Activated T-helper 17 cell treated with anti-CD3 and anti-CD28 coated beads, Interleukin-2, amount 50 U/mL, for 72 hours (primary cell): Measurements from ENCODE around the gene RIC3. TPM values are rescaled to one million over a fixed set of nuclear protein-coding genes. Genes with fewer than 3 reads are reported as not detected.
"Not testable (repeated sequence)": the region's sequence is repeated elsewhere in the genome, so short reads cannot be mapped to it uniquely, and the experiment has no call there.

Experiments
- ATAC-seq: fragments of 150-1000 bp; cut with Tn5 transposase; replicated peaks from 2 replicates; pipeline ENCODE4 v1.10.0; 2021; ENCODE audit warnings: mild to moderate bottlenecking, moderate library complexity
- H3K27ac Mint-ChIP-seq: one replicate; pipeline ENCODE4 v1.8.0; 2022; ENCODE audit warnings: mixed read lengths
- H3K27me3 Mint-ChIP-seq: one replicate; pipeline ENCODE4 v1.8.0; 2022; ENCODE audit warnings: mixed read lengths
- H3K36me3 Mint-ChIP-seq: one replicate; pipeline ENCODE4 v1.8.0; 2022; ENCODE audit warnings: low read depth, mild to moderate bottlenecking, mixed read lengths
- H3K4me1 Mint-ChIP-seq: one replicate; pipeline ENCODE4 v1.8.0; 2022; ENCODE audit warnings: mixed read lengths
- H3K4me3 Mint-ChIP-seq: one replicate; pipeline ENCODE4 v1.8.0; 2022; ENCODE audit warnings: mild to moderate bottlenecking, mixed read lengths
- H3K9me3 Mint-ChIP-seq: one replicate; pipeline ENCODE4 v1.8.0; 2022; ENCODE audit warnings: mixed read lengths
- total RNA-seq, 2 donors: library from RNA; stranded (reverse); gene quantifications; one replicate each; pipeline ENCODE4 v1.2.3, GENCODE V29; 2022

The RIC3 gene
- total RNA-seq, 2 donors from 2014 or later = 11.5 to 13.4 TPM

GRCh38 chr11:8201644-8202365 lies 33.0 kb upstream of the RIC3 start:
- no peaks in the 10 kb centered on the region for H3K4me1 Mint-ChIP-seq
- peaks cover 40% of the 10 kb centered on the region for H3K27me3 Mint-ChIP-seq
- H3K27ac Mint-ChIP-seq = no peak overlapping the region
- H3K4me3 Mint-ChIP-seq = no peak overlapping the region
- no peaks in the 10 kb centered on the region for H3K36me3 Mint-ChIP-seq
- H3K9me3 Mint-ChIP-seq = peaks cover 3% of the 10 kb centered on the region
- ATAC-seq = no peak

GRCh38 chr11:8199676-8200075 lies 30.9 kb upstream of the RIC3 start:
- Mint-ChIP-seq H3K36me3 (no peaks in the 10 kb centered on the region), H3K27me3 (peaks cover 44% of the 10 kb centered on the region), H3K27ac (no peak overlapping the region), H3K4me1 (no peaks in the 10 kb centered on the region), H3K4me3 (no peak overlapping the region), H3K9me3 (peaks cover 3% of the 10 kb centered on the region)
- no peak for ATAC-seq

- H3K9me3 Mint-ChIP-seq = no peaks in the 10 kb centered on the region
- no peak for ATAC-seq
- no peaks in the 10 kb centered on the region for H3K36me3 Mint-ChIP-seq
- H3K27me3 Mint-ChIP-seq = peaks cover 44% of the 10 kb centered on the region
- H3K4me1 Mint-ChIP-seq = no peaks in the 10 kb centered on the region
- no peak overlapping the region for H3K27ac Mint-ChIP-seq
- H3K4me3 Mint-ChIP-seq = no peak overlapping the region
Observed at GRCh38 chr11:8196749-8197148, 27.9 kb upstream of the RIC3 start.

- Mint-ChIP-seq H3K4me3 (no peak overlapping the region), H3K9me3 (no peaks in the 10 kb centered on the region), H3K4me1 (no peaks in the 10 kb centered on the region), H3K36me3 (no peaks in the 10 kb centered on the region), H3K27me3 (peaks cover 49% of the 10 kb centered on the region), H3K27ac (no peak overlapping the region)
- ATAC-seq = no peak
Observed at GRCh38 chr11:8194956-8195355, 26.1 kb upstream of the RIC3 start.

- Mint-ChIP-seq H3K27ac (no peak overlapping the region), H3K36me3 (no peaks in the 10 kb centered on the region), H3K4me3 (no peak overlapping the region), H3K27me3 (peaks cover 39% of the 10 kb centered on the region), H3K9me3 (no peaks in the 10 kb centered on the region), H3K4me1 (no peaks in the 10 kb centered on the region)
- ATAC-seq = no peak
Observed at GRCh38 chr11:8192896-8193209, 24.0 kb upstream of the RIC3 start.

GRCh38 chr11:8192016-8192895 lies 23.4 kb upstream of the RIC3 start:
- no peaks in the 10 kb centered on the region for H3K36me3 Mint-ChIP-seq
- peaks cover 35% of the 10 kb centered on the region for H3K27me3 Mint-ChIP-seq

GRCh38 chr11:8190431-8190830 lies 21.6 kb upstream of the RIC3 start:
- Mint-ChIP-seq H3K9me3 (no peaks in the 10 kb centered on the region), H3K36me3 (no peaks in the 10 kb centered on the region), H3K27ac (no peak overlapping the region), H3K4me3 (no peak overlapping the region), H3K4me1 (no peaks in the 10 kb centered on the region), H3K27me3 (peaks cover 38% of the 10 kb centered on the region)
- ATAC-seq = no peak

More at GRCh38 chr11:8192016-8192895, 23.4 kb upstream of the RIC3 start:
- ATAC-seq = peak; percentile 47
- Mint-ChIP-seq H3K9me3 (no peaks in the 10 kb centered on the region), H3K4me3 (no peak overlapping the region), H3K4me1 (no peaks in the 10 kb centered on the region), H3K27ac (no peak overlapping the region)

GRCh38 chr11:8186429-8186828 lies 17.6 kb upstream of the RIC3 start:
- H3K9me3 Mint-ChIP-seq = no peaks in the 10 kb centered on the region
- H3K27ac Mint-ChIP-seq = no peak overlapping the region
- H3K36me3 Mint-ChIP-seq = no peaks in the 10 kb centered on the region
- ATAC-seq = no peak
- H3K27me3 Mint-ChIP-seq = peaks cover 17% of the 10 kb centered on the region
- no peak overlapping the region for H3K4me3 Mint-ChIP-seq
- H3K4me1 Mint-ChIP-seq = no peaks in the 10 kb centered on the region

- H3K4me1 Mint-ChIP-seq = no peaks in the 10 kb centered on the region
- no peaks in the 10 kb centered on the region for H3K36me3 Mint-ChIP-seq
- no peaks in the 10 kb centered on the region for H3K9me3 Mint-ChIP-seq
- ATAC-seq = no peak
- H3K4me3 Mint-ChIP-seq = no peak overlapping the region
- no peak overlapping the region for H3K27ac Mint-ChIP-seq
- H3K27me3 Mint-ChIP-seq = peaks cover 17% of the 10 kb centered on the region
Observed at GRCh38 chr11:8183111-8183510, 14.3 kb upstream of the RIC3 start.

GRCh38 chr11:8180469-8180868 lies 11.6 kb upstream of the RIC3 start:
- Mint-ChIP-seq H3K27me3 (peaks cover 5% of the 10 kb centered on the region), H3K27ac (no peak overlapping the region), H3K36me3 (no peaks in the 10 kb centered on the region), H3K4me3 (no peak overlapping the region), H3K4me1 (no peaks in the 10 kb centered on the region), H3K9me3 (no peaks in the 10 kb centered on the region)
- ATAC-seq = no peak

GRCh38 chr11:8178297-8178696 lies 9.5 kb upstream of the RIC3 start:
- H3K4me1 Mint-ChIP-seq = no peaks in the 10 kb centered on the region

GRCh38 chr11:8177136-8177535 lies 8.3 kb upstream of the RIC3 start:
- ATAC-seq = no peak
- Mint-ChIP-seq H3K36me3 (no peaks in the 10 kb centered on the region), H3K27ac (no peak overlapping the region), H3K27me3 (peaks cover 14% of the 10 kb centered on the region), H3K4me3 (no peak overlapping the region), H3K4me1 (no peaks in the 10 kb centered on the region), H3K9me3 (no peaks in the 10 kb centered on the region)

More at GRCh38 chr11:8178297-8178696, 9.5 kb upstream of the RIC3 start:
- H3K9me3 Mint-ChIP-seq = no peaks in the 10 kb centered on the region
- no peak overlapping the region for H3K4me3 Mint-ChIP-seq
- peaks cover 10% of the 10 kb centered on the region for H3K27me3 Mint-ChIP-seq
- no peak for ATAC-seq
- no peak overlapping the region for H3K27ac Mint-ChIP-seq
- H3K36me3 Mint-ChIP-seq = no peaks in the 10 kb centered on the region

GRCh38 chr11:8167796-8168195 lies 1.0 kb downstream of the RIC3 start:
- H3K4me3 Mint-ChIP-seq = peak overlapping the region; percentile 81
- H3K27ac Mint-ChIP-seq = peak overlapping the region; percentile 69
- peaks cover 8% of the 10 kb centered on the region for H3K9me3 Mint-ChIP-seq
- H3K36me3 Mint-ChIP-seq = peaks cover 6% of the 10 kb centered on the region
- peaks cover 18% of the 10 kb centered on the region for H3K27me3 Mint-ChIP-seq
- peaks cover 8% of the 10 kb centered on the region for H3K4me1 Mint-ChIP-seq
- ATAC-seq = no peak

- Mint-ChIP-seq H3K9me3 (peaks cover 5% of the 10 kb centered on the region), H3K27ac (no peak overlapping the region), H3K36me3 (peaks cover 6% of the 10 kb centered on the region), H3K4me3 (no peak overlapping the region), H3K4me1 (peaks cover 8% of the 10 kb centered on the region), H3K27me3 (peaks cover 7% of the 10 kb centered on the region)
- no peak for ATAC-seq
Observed at GRCh38 chr11:8164746-8165145, 4.1 kb downstream of the RIC3 start.

- not testable (repeated sequence) for H3K27me3 Mint-ChIP-seq, H3K4me3 Mint-ChIP-seq, ATAC-seq, H3K9me3 Mint-ChIP-seq, H3K4me1 Mint-ChIP-seq, H3K36me3 Mint-ChIP-seq, H3K27ac Mint-ChIP-seq
Observed at GRCh38 chr11:8161627-8162304, 7.1 kb downstream of the RIC3 start.
